Coronary artery (tissue), 2 donors: Measurements from ENCODE around the gene BICD1.
A peak's percentile ranks its signal among the peaks of the same experiment; 100 is the strongest.

Experiments
- DNase-seq: peaks from one replicate; pipeline ENCODE4 v3.0.0-alpha.2; 2017; ENCODE audit warnings: low spot score
- H3K27ac ChIP-seq, 2 donors: fragments of 200-600 bp; sonication (generic); one replicate each; pipeline ENCODE4 v1.5.1; 2016 to 2019
- H3K4me3 ChIP-seq: fragments of 200-600 bp; sonication (generic); 2 replicates; pipeline ENCODE4 v1.5.1; 2016; ENCODE audit warnings: mild to moderate bottlenecking, moderate library complexity
- TF ChIP-seq, protein P1 (sequence below): fragments of 200-600 bp; sonication (generic); IDR thresholded peaks from one replicate; pipeline ENCODE4 v1.5.1; 2019; ENCODE audit warnings: antibody characterized with exemption

The BICD1 gene

DNA sequence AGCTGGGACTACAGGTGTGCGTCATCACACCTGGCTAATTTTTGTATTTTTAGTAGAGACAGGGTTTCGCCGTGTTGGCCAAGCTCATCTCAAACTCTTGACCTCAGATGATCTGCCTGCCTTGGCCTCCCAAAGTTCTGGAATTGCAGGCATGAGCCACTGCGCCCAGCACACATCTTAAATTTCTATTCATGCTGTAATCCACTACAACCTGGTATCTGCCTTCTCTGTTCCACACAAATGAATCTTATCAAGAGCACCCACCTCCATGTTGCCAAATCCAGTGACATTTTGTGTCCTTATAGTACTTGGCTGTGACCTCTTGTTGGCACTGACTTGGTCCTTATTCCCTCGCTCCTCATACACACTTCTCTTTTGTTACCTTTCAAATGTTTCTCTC lies 5.8 kb upstream of the BICD1 start:
- TF ChIP-seq, protein P1, sequence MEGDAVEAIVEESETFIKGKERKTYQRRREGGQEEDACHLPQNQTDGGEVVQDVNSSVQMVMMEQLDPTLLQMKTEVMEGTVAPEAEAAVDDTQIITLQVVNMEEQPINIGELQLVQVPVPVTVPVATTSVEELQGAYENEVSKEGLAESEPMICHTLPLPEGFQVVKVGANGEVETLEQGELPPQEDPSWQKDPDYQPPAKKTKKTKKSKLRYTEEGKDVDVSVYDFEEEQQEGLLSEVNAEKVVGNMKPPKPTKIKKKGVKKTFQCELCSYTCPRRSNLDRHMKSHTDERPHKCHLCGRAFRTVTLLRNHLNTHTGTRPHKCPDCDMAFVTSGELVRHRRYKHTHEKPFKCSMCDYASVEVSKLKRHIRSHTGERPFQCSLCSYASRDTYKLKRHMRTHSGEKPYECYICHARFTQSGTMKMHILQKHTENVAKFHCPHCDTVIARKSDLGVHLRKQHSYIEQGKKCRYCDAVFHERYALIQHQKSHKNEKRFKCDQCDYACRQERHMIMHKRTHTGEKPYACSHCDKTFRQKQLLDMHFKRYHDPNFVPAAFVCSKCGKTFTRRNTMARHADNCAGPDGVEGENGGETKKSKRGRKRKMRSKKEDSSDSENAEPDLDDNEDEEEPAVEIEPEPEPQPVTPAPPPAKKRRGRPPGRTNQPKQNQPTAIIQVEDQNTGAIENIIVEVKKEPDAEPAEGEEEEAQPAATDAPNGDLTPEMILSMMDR: no peak
- no peak for DNase-seq
- H3K27ac ChIP-seq: no peak overlapping the region
- no peak overlapping the region for H3K4me3 ChIP-seq

DNA sequence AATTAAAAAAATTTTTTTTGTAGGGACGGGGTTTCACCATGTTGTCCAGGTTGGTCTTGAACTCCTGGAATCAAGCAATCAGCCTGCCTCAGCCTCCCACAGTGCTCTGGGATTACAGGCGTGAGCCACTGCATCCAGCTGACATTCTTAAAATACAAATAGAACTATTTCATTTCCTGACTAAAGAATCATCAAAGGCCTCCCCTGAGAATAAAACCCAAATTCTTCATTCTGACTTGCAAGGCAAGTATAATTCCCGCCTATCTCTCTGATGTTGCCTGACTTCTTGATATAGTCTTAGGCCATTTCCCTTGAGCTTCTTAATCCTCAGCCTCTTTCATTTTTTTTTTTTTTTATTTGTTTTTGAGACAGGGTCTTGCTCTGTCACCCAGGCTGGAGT lies 4.4 kb upstream of the BICD1 start:
- DNase-seq: no peak
- no peak overlapping the region for H3K4me3 ChIP-seq
- TF ChIP-seq, protein P1: no peak
- no peak overlapping the region for H3K27ac ChIP-seq

DNA sequence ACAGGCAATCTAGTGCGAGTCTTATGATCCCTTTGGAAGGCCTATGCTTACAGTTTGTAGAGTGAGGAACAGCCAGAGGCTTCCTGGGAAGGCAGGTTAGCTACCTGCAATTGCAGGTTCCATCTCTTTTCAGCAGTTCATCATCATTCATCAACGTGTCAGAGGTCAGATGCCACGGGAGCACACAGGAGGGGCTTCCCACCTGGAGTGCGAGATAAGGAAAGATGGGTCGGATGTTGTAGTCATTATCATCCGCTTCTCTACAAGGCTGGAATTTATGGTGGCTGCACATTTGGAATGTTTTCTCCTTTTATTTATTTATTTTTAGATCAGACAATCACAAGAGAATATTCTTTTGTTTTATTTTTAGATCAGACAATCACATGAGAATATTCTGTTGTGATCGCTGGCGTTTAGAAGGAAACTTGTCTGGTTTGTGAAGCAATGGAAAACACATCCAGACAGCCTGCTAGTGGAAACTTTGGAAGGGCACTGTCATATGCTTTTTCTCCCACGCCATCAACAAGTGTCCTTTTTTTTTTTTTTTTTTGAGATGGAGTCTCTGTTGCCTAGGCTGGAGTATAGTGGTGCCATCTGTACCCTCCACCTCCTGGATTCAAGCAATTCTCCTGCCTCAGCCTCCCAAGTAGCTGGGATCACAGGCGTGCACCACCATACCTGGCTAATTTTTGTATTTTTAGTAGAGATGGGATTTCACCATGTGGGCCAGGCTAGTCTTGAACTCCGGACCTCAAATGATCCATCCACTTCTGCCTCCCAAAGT lies 1.9 kb upstream of the BICD1 start:
- no peak overlapping the region for H3K4me3 ChIP-seq
- no peak overlapping the region for H3K27ac ChIP-seq
- TF ChIP-seq, protein P1: no peak
- no peak for DNase-seq

DNA sequence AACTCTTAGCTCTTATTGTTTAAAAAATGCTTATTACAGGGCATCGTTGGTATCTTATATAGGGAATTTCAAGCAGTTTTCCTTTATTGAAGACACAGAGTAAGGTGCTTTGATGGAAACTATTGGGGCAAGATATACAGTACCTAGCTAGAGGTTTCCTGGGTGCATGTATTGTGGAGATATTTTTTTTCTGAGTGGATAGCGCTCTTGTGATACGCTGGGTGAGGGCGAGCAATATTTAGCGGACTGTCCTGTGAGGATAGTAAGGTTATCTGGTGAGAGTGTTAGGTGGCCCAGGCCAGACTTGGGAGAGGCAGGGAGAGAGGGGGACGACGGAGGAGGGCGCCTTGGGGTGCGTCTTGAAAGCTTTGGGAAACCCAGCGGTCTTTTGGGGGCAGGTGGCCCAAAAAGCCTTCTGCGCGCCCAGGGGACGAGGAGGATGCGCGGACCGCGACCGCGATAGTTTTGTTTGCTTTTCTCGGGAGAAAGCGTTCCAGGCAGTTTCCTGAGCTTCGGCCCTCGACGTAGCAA lies 596 bp upstream of the BICD1 start:
- DNase-seq: peak; percentile 71
- H3K4me3 ChIP-seq: peak overlapping the region; percentile 97
- peak overlapping the region; percentile 86 to 98 for H3K27ac ChIP-seq
- TF ChIP-seq, protein P1: no peak

DNA sequence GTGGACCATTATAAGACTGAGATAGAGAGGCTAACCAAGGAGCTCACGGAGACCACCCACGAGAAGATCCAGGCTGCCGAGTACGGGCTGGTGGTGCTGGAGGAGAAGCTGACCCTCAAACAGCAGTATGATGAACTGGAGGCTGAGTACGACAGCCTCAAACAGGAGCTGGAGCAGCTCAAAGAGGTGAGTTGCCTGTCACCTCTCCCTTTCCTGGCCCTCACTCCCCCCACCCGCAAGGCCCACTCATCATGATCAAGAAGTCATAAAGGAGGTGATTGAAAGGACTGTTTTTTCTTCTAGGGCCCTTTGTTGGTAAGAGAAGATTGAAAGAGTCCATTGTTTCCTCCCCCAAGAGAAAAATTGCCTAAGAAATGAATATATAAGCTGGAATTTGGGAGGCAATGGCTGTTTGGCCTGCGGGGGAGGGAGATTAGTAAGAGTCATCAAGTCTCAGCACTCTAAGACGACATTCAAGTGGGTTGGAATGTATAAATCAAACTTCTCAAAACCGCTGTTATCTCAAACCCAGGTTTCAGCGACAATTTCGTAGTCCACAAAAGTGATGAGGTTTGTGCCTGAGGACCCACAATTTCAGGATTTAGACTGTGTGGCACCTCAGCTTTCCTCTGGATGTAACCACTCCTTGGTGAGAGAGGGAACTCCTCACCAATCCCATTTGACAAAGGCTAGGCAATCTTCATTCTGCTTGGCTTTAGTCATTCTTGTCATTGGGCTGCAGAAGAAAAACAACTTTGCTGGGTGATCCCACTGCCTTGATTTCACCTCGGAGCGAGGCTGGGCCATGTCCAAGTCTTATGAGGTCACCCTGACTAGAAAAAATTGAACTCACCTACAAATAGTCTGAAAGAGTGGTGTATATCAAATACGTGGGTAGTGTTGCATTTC lies 966 bp downstream of the BICD1 start:
- Histone ChIP-seq H3K4me3 (peak overlapping the region; percentile 97), H3K27ac (peak overlapping the region; percentile 86 to 98)
- TF ChIP-seq, protein P1: no peak
- DNase-seq: no peak

DNA sequence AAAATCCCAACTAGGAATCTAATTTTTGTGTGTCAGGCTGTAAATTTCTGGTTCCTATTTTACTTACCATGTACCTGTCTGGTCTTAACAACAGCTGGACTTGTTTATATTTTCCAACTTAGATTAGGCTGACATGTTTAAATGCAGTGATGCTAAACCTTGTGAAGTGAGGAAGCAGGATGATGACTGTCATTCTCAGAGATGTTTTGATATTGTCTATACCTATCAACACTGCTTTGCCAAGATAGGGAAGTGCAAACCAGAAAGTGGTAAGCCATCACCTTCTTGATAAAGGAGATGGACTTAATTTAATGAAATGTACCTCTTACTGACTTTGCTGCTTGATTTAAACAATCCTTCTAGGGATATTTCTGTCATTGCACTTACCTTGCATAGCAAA lies 2.1 kb downstream of the BICD1 start:
- Histone ChIP-seq H3K27ac (no peak overlapping the region), H3K4me3 (peak overlapping the region; percentile 97)
- no peak for DNase-seq
- TF ChIP-seq, protein P1: no peak
